SIG-M5 treated with dmso at 0.1 percent for 504 hours (cell line): ENCODE measurements around the gene UGT2B11.
"Not testable (repeated sequence)": the region's sequence is repeated elsewhere in the genome, so short reads cannot be mapped to it uniquely, and the experiment has no call there.

Source experiments
- DNase-seq: peaks from one replicate; lab custom pipeline; 2025; ENCODE audit not compliant: unreplicated experiment; lab: John Stamatoyannopoulos, UW

The UGT2B11 gene

GRCh38 chr4:69214716-69215115 lies at the start of gene UGT2B11:
UGT2B11 (minus strand) TSS chr4:69214748; CDS start chr4:69214722, 26 bp downstream.
- no peak for DNase-seq

DNA sequence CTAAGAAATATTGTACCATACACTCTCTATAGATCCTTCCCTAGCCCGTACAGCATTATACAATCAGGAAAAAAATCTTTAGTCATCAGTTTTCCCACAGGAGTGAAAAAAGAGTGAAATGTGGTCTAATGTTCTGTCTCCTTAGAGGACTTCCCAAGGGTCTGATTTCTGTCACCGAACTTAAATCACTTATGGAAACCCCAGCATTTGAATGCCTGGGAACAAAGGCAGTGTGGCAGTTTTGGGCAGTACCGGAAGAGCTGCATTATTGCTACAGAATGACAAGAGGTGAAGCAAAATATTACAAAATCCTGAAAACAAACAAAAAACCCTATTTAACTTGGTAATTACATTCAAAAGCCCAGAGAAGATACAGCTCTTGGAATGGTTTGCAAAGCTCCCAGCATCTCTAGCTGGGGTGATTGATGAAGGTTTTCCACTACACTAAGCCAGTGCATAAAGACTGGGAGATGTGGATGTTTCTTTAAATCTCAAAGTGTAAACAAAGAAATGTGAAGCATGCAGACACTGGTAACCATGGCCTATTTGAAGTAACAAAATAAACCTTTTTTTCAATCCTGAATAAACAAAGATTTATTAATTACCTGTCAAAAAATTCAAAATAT lies 38.7 kb upstream of the UGT2B11 start:
- not testable (repeated sequence) for DNase-seq

DNA sequence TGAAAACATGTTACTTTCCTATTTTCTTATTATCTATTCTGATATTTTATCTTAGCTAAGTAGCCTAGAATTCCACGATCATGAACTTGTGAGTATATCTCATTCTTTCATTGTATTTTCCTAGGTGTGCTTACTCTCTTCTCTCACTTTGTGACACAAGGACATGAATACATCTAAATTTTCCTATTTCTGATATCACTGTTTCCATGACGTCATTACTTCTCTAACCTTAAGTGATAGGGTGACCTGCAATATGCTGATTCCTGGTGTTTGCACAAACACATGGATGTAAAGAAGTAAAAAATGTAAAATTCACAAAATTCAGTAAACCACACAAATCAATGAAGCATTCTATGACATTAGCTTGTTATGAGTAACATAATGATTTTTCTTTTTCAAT lies 36.3 kb upstream of the UGT2B11 start:
- DNase-seq: not testable (repeated sequence)

DNA sequence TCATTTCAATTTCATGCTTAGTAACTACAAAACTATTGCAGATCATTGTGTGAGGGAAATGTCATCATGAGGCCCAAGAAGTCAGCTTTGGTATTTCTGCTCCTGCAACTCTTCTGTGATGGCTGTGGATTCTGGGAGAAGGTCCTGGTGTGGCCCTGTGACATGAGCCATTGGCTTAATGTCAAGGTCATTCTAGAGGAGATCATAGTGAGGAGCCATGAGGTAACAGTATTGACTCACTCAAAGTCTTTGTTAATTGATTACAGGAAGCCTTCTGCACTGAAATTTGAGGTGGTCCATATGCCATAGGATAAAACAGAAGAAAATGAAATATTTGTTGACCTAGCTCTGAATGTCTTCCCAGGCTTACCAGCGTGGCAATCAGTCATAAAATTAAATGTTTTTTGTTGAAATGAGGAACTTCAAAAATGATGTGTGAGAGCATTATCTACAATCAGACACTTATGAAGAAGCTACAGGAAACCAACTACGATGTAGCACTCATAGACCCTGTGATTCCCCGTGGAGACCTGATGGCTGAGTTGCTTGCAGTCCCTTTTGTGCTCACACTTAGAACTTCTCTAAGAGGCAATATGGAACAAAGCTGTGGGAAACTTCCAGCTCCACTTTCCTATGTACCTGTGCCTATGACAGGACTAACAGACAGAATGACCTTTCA lies 28.2 kb upstream of the UGT2B11 start:
- DNase-seq: not testable (repeated sequence)

DNA sequence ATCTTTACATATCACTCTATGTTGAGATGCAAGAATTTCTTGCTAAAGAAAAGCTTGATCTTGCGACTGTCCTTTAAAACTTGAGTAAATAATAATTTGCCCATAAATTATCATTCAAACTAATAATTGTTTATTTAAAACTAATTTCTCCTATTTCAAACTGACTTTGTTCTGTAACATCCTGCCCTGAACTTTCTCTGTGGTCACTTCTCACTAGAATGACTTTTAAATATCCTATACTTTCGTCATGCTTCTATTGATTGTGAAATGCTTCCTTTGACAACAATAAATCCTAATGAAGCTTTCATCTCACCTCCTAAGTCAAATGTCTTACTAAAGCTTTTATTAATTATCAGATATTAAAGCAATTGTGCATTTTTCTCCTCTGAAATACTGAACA lies 27.2 kb upstream of the UGT2B11 start:
- DNase-seq: not testable (repeated sequence)

DNA sequence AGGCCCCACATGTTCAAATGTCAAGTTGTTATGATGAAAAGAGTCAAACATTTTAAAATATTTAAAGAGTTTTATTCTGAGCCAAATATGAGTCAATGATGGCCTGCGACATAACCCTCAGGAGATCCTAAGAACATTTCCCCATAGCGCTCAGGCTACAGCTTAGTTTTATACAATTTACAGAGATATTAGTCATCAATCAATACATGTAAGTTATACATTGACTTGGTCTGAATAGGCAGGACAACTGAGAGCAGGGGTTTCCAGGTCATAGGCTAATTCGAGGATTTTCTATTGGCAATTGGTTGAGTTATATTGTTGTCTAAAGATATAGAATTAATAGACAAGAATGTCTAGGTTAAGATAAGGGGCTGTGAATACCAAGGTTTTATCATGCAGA lies 26.2 kb upstream of the UGT2B11 start:
- not testable (repeated sequence) for DNase-seq

GRCh38 chr4:69239557-69240168 lies 25.1 kb upstream of the UGT2B11 start:
- DNase-seq: no peak

GRCh38 chr4:69239092-69239491 lies 24.5 kb upstream of the UGT2B11 start:
- no peak for DNase-seq

DNA sequence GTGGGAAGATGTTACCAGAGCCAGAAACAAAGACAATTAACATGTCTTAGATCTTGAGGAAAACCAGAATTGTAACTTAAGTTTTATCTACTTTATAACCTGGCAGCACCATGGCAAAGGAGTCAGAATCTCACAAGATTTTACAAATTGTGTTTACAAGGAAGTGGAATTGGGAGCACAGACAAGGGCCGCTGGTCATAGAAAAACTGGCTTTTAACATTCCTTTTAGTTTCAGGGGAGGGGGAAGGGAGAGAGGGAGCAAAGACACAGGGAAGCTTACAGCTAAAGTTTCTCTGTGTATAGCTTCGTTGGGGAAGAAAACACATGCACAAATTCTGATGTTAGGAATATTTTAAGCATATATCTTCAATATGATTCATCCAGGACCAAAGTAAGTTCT lies 10.3 kb upstream of the UGT2B11 start:
- no peak for DNase-seq

DNA sequence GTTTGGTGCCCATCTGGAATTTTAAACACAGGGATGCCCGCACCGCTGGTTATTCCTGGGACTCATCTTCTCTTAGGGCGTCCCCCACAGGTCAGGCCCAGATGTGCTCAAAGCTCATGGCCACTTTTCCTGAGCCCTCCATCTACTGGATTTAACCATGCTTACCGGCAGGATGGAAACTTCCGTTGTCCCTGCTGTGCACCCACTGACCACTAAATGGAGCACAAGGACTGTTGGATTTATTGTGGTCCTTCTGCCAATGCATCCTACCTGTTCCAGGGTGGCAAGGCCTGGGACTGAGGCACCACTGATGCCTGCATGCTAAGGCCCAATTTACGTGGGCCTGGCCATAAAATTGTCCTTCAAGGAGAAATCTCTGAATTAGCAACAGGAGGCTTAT lies 8.7 kb upstream of the UGT2B11 start:
- DNase-seq: not testable (repeated sequence)

GRCh38 chr4:69218491-69218890 lies 3.9 kb upstream of the UGT2B11 start:
- DNase-seq: not testable (repeated sequence)

- no peak for DNase-seq
Observed at GRCh38 chr4:69210911-69211310, 3.6 kb downstream of the UGT2B11 start.

DNA sequence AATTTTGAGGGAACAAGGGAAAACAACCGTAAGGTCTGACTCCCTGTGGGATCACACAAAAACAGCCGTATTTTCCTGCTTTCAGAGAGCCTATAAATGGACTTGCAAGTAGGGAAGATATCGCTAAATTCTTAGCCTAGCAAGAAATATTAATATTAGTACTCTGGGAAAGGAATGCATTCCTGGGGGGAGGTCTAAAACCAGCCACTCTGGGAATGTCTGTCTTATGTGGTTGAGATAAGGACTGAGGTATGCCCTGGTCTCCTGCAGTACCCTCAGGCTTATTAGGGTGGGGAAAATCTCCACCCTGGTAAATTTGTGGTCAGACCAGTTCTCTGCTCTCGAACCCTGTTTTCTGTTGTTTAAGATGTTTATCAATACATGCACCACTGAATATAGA lies 16.0 kb downstream of the UGT2B11 start:
- not testable (repeated sequence) for DNase-seq

DNA sequence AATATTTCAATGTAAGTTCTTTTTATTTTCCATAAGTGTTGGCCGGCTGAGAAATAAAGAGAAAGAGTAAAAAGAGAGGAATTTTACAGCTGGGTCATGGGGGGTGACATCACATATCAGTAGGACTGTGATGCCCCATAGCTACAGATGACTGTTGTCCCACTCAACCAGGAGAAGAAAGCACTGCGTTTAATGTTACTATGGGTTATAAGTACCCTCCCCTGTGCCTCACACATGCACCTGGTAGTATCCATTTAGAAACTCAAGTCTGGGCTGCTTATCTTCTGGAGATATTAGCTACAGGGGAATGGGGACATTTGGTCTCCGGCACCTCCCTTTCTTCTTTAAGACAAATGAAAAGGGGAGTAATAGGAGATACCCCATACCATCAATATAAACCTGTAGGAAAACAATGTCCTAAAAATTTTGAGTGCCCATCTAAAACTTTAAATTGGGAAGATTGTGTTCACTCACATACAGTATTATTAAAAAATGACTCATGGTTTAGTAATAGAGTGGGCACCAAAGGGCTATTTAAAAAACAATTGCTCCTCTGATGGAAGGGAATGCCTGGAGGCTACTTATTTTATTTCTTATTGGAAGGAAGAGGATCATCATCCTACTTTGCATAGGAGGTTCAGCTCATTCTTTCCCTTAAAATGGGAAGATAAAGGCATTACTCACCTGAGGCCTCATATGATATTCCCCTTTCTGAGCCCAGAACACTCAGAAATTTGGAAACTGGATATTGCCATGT lies 18.2 kb downstream of the UGT2B11 start:
- DNase-seq: no peak

DNA sequence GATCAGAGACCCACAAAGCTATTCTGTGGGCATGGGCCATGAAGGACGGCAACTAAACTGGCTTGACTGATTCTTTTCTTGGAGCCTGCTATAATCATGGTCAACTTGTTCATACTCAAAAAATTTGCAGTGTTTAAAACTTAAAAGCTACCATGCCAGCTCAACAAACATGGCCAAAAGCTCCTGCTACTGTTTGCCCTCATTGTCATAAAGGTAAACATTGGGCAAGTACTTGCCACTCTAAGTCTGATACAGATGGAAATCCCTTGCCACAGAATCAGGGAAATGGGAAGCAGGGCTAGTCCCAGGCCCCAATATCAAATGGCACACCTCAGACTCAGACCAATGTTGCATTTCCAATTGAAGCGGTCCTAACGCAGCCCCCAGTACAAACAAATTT lies 20.4 kb downstream of the UGT2B11 start:
- DNase-seq: no peak

- DNase-seq: not testable (repeated sequence)
Observed at GRCh38 chr4:69191905-69192304, 22.6 kb downstream of the UGT2B11 start.

- DNase-seq: not testable (repeated sequence)
Observed at GRCh38 chr4:69190621-69191020, 23.9 kb downstream of the UGT2B11 start.

DNA sequence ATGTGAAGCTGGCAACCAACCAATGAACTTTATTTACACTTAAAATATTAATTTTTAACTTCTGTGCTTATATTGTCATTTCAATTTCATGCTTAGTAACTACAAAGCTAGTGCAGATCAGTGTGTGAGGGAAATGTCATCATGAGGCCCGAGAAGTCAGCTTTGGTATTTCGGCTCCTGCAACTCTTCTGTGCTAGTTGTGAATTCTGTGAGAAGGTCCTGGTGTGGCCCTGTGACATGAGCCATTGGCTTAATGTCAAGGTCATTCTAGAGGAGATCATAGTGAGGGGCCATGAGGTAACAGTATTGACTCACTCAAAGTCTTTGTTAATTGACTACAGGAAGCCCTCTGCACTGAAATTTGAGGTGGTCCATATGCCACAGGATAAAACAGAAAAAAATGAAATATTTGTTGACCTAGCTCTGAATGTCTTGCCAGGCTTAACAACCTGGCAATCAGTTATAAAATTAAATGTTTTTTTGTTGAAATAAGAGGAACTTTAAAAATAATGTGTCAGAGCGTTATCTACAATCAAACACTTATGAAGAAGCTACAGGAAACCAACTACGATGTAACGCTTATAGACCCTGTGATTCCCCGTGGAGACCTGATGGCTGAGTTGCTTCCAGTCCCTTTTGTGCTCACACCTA lies 32.9 kb downstream of the UGT2B11 start:
- not testable (repeated sequence) for DNase-seq

DNA sequence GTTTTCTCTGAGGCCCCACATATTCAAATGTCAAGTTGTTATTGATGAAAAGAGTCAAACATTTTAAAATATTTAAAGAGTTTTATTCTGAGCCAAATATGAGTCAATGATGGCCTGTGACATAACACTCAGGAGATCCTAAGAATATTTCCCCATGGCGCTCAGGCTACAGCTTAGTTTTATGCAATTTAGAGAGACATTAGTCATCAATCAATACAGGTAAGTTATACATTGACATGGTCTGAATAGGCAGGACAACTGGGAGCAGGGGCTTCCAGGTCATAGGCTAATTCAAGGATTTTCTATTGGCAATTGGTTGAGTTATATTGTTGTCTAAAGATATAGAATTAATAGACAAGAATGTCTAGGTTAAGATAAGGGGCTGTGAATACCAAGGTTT lies 34.7 kb downstream of the UGT2B11 start:
- not testable (repeated sequence) for DNase-seq

GRCh38 chr4:69178751-69179205 lies 35.8 kb downstream of the UGT2B11 start:
- DNase-seq: not testable (repeated sequence)
